Gastrocnemius medialis (tissue), 4 donors: ENCODE measurements around the gene AKAP6. TPM values are rescaled to one million over a fixed set of nuclear protein-coding genes. Genes with fewer than 3 reads are reported as not detected.

ENCODE experiments used
- ATAC-seq, 2 donors: fragments of 150-250 bp; one replicate each; pipeline ENCODE4 v1.9.1; 2016
- DNase-seq, 2 donors: peaks; one replicate each; pipeline ENCODE4 v3.0.0-alpha.2; 2019
- H3K27ac ChIP-seq, 4 donors: fragments of 200-600 bp; sonication (generic); 1 replicate in 1 of 4; 2 replicates in 3 of 4; pipeline ENCODE4 v1.5.1; 2016 to 2018; ENCODE audit warnings: mild to moderate bottlenecking in 2 of 4, moderate library complexity in 1 of 4
- H3K27me3 ChIP-seq, 3 donors: fragments of 200-600 bp; sonication (generic) in 2 of 3; 1 replicate in 1 of 3; 2 replicates in 2 of 3; pipeline versions ENCODE4 v1.5.1 to v1.6.0; 2016 to 2019; ENCODE audit warnings: mild to moderate bottlenecking in 1 of 3, moderate library complexity in 1 of 3
- H3K36me3 ChIP-seq, 2 donors: fragments of 200-600 bp; sonication (generic) in 1 of 2; one replicate each; pipeline ENCODE4 v1.5.1; 2017 to 2018
- H3K4me1 ChIP-seq, 2 donors: fragments of 200-600 bp; sonication (generic) in 1 of 2; one replicate each; pipeline ENCODE4 v1.5.1; 2016 to 2017; ENCODE audit warnings: mild to moderate bottlenecking in 2 of 2
- H3K4me3 ChIP-seq, 4 donors: fragments of 200-600 bp; sonication (generic) in 3 of 4; 1 replicate in 1 of 4; 2 replicates in 3 of 4; pipeline ENCODE4 v1.5.1; 2016 to 2019; ENCODE audit warnings: mild to moderate bottlenecking in 2 of 4
- H3K9me3 ChIP-seq, 3 donors: fragments of 200-600 bp; sonication (generic) in 2 of 3; 1 replicate in 1 of 3; 2 replicates in 2 of 3; pipeline ENCODE4 v1.5.1; 2016 to 2019
- POLR2A ChIP-seq, 2 donors: fragments of 450-650 bp; IDR thresholded peaks; one replicate each; pipeline ENCODE4 v1.6.1; 2017; ENCODE audit warnings: antibody characterized with exemption in 2 of 2, mild to moderate bottlenecking in 2 of 2, moderate library complexity in 2 of 2
- in situ Hi-C, 4 donors: fragments of 200-750 bp; cut with MboI; loops; one replicate each; pipeline versions ENCODE4 v1.15.0 to v1.8.0; 2017; ENCODE audit warnings: low sequenced_read_pairs in 4 of 4
- intact Hi-C: fragments of 100-400 bp; cut with DNase I; formaldehyde crosslinking; loops from one replicate; pipeline ENCODE4 v1.15.1; 2023; ENCODE audit warnings: low total_unique reads
- total RNA-seq, 4 donors: library from RNA; depleted of rRNA; stranded (reverse); fragments of >200 nt; gene quantifications; one replicate each; pipeline versions ENCODE4 v1.1.0 to v1.2.3, GENCODE V29; 2016
- TF ChIP-seq, protein P1 (sequence below), 5 experiments: fragments of 450-650 bp in 3 of 5; fragments of 200-600 bp in 2 of 5; sonication (generic) in 2 of 5; IDR thresholded peaks in 4 of 5; conservative IDR thresholded peaks in 1 of 5; 1 replicate in 4 of 5; 2 replicates in 1 of 5; pipeline ENCODE4 v1.5.1; 2016 to 2019; ENCODE audit warnings: antibody characterized with exemption in 5 of 5, mild to moderate bottlenecking in 3 of 5, moderate library complexity in 3 of 5

AKAP6 gene
- total RNA-seq, 4 donors from 2014 or later, result 23.2 to 59.2 (median 32.1) TPM

GRCh38 chr14:32404784-32405573 is 75.9 kb downstream of the AKAP6 start:
- in situ Hi-C loops (no loop called here), intact Hi-C loops (no loop called here)
- DNase-seq, result no peak
- Histone ChIP-seq H3K4me3 (no peak overlapping the region), H3K36me3 (no peaks in the 10 kb centered on the region), H3K4me1 (no peaks in the 10 kb centered on the region), H3K27me3 (no peaks in the 10 kb centered on the region), H3K9me3 (no peaks in the 10 kb centered on the region), H3K27ac (no peak overlapping the region)
- TF ChIP-seq POLR2A (IDR thresholded peaks at IDR 0.05), result no peak
- TF ChIP-seq, protein P1, sequence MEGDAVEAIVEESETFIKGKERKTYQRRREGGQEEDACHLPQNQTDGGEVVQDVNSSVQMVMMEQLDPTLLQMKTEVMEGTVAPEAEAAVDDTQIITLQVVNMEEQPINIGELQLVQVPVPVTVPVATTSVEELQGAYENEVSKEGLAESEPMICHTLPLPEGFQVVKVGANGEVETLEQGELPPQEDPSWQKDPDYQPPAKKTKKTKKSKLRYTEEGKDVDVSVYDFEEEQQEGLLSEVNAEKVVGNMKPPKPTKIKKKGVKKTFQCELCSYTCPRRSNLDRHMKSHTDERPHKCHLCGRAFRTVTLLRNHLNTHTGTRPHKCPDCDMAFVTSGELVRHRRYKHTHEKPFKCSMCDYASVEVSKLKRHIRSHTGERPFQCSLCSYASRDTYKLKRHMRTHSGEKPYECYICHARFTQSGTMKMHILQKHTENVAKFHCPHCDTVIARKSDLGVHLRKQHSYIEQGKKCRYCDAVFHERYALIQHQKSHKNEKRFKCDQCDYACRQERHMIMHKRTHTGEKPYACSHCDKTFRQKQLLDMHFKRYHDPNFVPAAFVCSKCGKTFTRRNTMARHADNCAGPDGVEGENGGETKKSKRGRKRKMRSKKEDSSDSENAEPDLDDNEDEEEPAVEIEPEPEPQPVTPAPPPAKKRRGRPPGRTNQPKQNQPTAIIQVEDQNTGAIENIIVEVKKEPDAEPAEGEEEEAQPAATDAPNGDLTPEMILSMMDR (IDR thresholded peaks at IDR 0.05 in 4 of 5, conservative IDR thresholded peaks at IDR 0.05 in 1 of 5), result no peak
- ATAC-seq, result no peak

DNA sequence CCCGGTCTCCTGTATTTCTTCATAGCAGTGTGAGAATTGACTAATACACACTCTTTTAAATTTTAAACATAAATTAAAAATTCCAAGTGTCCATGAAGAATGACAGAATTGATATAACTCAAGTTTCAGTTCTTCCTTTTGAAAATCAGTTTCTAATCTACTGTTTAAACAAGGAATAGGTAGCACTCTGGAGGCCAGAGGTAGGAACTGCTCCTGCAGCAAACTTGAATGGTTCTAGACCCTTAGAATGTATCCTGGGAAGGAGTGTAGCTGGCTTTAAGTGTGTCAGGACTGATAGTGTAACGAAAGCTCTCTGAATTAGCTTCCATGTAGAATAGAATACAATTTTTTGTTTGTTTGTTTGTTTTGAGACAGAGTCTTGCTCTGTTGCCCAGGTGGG is 76.8 kb downstream of the AKAP6 start:
- intact Hi-C loops, result no loop called here
- H3K27ac ChIP-seq, result no peak overlapping the region
- TF ChIP-seq, protein P1 (IDR thresholded peaks at IDR 0.05 in 4 of 5, conservative IDR thresholded peaks at IDR 0.05 in 1 of 5), result no peak
- no peak for TF ChIP-seq POLR2A (IDR thresholded peaks at IDR 0.05)
- DNase-seq (no peak), ATAC-seq (no peak)
- no peaks in the 10 kb centered on the region for H3K36me3 ChIP-seq
- no peak overlapping the region for H3K4me3 ChIP-seq
- no peaks in the 10 kb centered on the region for H3K9me3 ChIP-seq
- in situ Hi-C loops, result no loop called here
- no peaks in the 10 kb centered on the region for H3K4me1 ChIP-seq
- H3K27me3 ChIP-seq, result no peaks in the 10 kb centered on the region

- Histone ChIP-seq H3K27me3 (no peaks in the 10 kb centered on the region), H3K4me1 (no peaks in the 10 kb centered on the region), H3K4me3 (no peak overlapping the region), H3K36me3 (no peaks in the 10 kb centered on the region), H3K27ac (no peak overlapping the region), H3K9me3 (no peaks in the 10 kb centered on the region)
- TF ChIP-seq, protein P1 (IDR thresholded peaks at IDR 0.05 in 4 of 5, conservative IDR thresholded peaks at IDR 0.05 in 1 of 5), result no peak
- no peak for TF ChIP-seq POLR2A (IDR thresholded peaks at IDR 0.05)
- intact Hi-C loops (no loop called here), in situ Hi-C loops (no loop called here)
- no peak for DNase-seq
- no peak for ATAC-seq
Observed at GRCh38 chr14:32407130-32407529, 78.0 kb downstream of the AKAP6 start.

DNA sequence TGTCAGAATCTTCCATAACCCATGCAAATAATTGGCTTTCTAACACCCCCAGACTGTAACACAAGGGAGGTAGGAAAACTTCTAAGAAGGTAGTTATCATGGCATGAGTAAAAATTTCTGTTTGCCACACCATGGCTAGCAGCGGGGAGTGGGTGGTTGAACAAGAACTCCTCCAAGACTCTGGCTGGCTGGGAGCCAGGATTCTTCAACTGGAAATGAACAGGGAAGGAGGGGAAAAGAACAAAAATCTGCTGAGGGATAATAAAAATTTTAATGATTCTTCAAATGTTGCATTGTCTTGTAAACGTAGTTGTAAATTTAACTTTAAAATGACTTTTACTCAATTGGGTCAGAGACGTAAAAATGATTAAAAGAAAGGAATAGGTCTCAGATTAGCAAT is 78.9 kb downstream of the AKAP6 start:
- H3K9me3 ChIP-seq, result no peaks in the 10 kb centered on the region
- ATAC-seq, result no peak
- H3K4me3 ChIP-seq, result no peak overlapping the region
- DNase-seq, result no peak
- no peaks in the 10 kb centered on the region for H3K27me3 ChIP-seq
- H3K36me3 ChIP-seq, result no peaks in the 10 kb centered on the region
- H3K4me1 ChIP-seq, result no peaks in the 10 kb centered on the region
- no peak for TF ChIP-seq POLR2A (IDR thresholded peaks at IDR 0.05)
- TF ChIP-seq, protein P1 (IDR thresholded peaks at IDR 0.05 in 4 of 5, conservative IDR thresholded peaks at IDR 0.05 in 1 of 5), result no peak
- in situ Hi-C loops, result no loop called here
- no peak overlapping the region for H3K27ac ChIP-seq
- intact Hi-C loops, result no loop called here
